H1 (cell line): ENCODE results near the gene ACAP2. TPM values are rescaled to one million over a fixed set of nuclear protein-coding genes. Genes with fewer than 3 reads are reported as not detected.

Source experiments
- CTCF ChIA-PET: fragments of 300-600 bp; sonication (Branson Sonifier 250); formaldehyde crosslinking; loops from one replicate; lab custom pipeline; 2021; ENCODE audit not compliant: partially characterized antibody; lab: Charles Lee
- POLR2A ChIA-PET: fragments of 300-600 bp; sonication (Branson Sonifier 250); formaldehyde crosslinking; loops from one replicate; lab custom pipeline; 2021; ENCODE audit warnings: inconsistent platforms; ENCODE audit not compliant: partially characterized antibody; lab: Charles Lee
- DNase-seq, 2 experiments: peaks; one replicate each; pipeline versions ENCODE4 v3.0.0 to v3.0.0-alpha.2; 2010 to 2022; ENCODE audit warnings: low spot score in 2 of 2, low read depth in 1 of 2, mixed read lengths in 1 of 2
- FAIRE-seq: peaks from 2 replicates; lab custom pipeline; 2011; peaks lifted over from hg19 to GRCh38; lab: Jason Lieb, UNC
- H2AFZ ChIP-seq: 2 replicates; pipeline ENCODE4 v1.8.1; 2012; ENCODE audit warnings: low read length, inconsistent platforms
- H2AK5ac ChIP-seq: 2 replicates; pipeline ENCODE4 v1.6.1; 2013; ENCODE audit warnings: low read depth, low read length
- H2BK120ac ChIP-seq: replicated peaks from 2 replicates; pipeline ENCODE3; 2013; ENCODE audit warnings: low read depth, low read length, inconsistent platforms
- H2BK12ac ChIP-seq: 2 replicates; pipeline ENCODE4 v1.6.1; 2013; ENCODE audit warnings: low read depth, low read length
- H2BK15ac ChIP-seq: 2 replicates; pipeline ENCODE4 v1.6.1; 2013; ENCODE audit warnings: low read length
- H2BK20ac ChIP-seq: 2 replicates; pipeline ENCODE4 v1.6.1; 2013; ENCODE audit warnings: low read length
- H2BK5ac ChIP-seq: 2 replicates; pipeline ENCODE4 v1.6.1; 2013; ENCODE audit warnings: low read depth, low read length
- H3K14ac ChIP-seq: 2 replicates; pipeline ENCODE4 v1.6.1; 2013; ENCODE audit warnings: inconsistent platforms; ENCODE audit not compliant: insufficient read length
- H3K18ac ChIP-seq: 2 replicates; pipeline ENCODE4 v1.6.1; 2013; ENCODE audit warnings: low read length; ENCODE audit errors: extremely low read depth
- H3K23ac ChIP-seq: 2 replicates; pipeline ENCODE4 v1.6.1; 2013; ENCODE audit warnings: inconsistent platforms; ENCODE audit not compliant: insufficient read length
- H3K23me2 ChIP-seq: 2 replicates; pipeline ENCODE4 v1.6.1; 2013; ENCODE audit warnings: low read depth, low read length
- H3K27ac ChIP-seq: 2 replicates; pipeline ENCODE4 v1.6.1; 2011; ENCODE audit warnings: low read depth, low read length, inconsistent platforms
- H3K27me3 ChIP-seq, 4 experiments: replicated peaks in 1 of 4; 1 replicate in 1 of 4; 2 replicates in 3 of 4; pipeline versions ENCODE4 v1.6.1 to v1.8.1; 2011 to 2013; ENCODE audit warnings: low read length in 3 of 4, mild to moderate bottlenecking in 3 of 4, inconsistent platforms in 2 of 4, mixed read lengths in 2 of 4, moderate library complexity in 1 of 4; ENCODE audit not compliant: control insufficient read depth in 3 of 4, insufficient read depth in 3 of 4; ENCODE audit errors: extremely low read depth in 1 of 4
- H3K36me3 ChIP-seq, 4 experiments: 2 replicates each; pipeline versions ENCODE4 v1.6.1 to v1.8.1; 2011 to 2013; ENCODE audit warnings: mild to moderate bottlenecking in 4 of 4, low read length in 3 of 4, moderate library complexity in 2 of 4, control low read depth in 1 of 4, inconsistent platforms in 1 of 4; ENCODE audit not compliant: insufficient read depth in 4 of 4, control insufficient read depth in 2 of 4
- H3K4ac ChIP-seq: replicated peaks from 2 replicates; pipeline ENCODE3; 2013; ENCODE audit warnings: low read length, low read depth, mixed read lengths, inconsistent platforms; ENCODE audit not compliant: insufficient read length
- H3K4me1 ChIP-seq, 4 experiments: replicated peaks in 1 of 4; 1 replicate in 1 of 4; 2 replicates in 3 of 4; pipeline versions ENCODE4 v1.6.1 to v1.8.1; 2011 to 2013; ENCODE audit warnings: low read length in 3 of 4, inconsistent platforms in 2 of 4, mixed read lengths in 1 of 4; ENCODE audit not compliant: insufficient read depth in 4 of 4, control insufficient read depth in 3 of 4
- H3K4me2 ChIP-seq, 2 experiments: 2 replicates each; pipeline versions ENCODE4 v1.6.1 to v1.8.1; 2011 to 2013; ENCODE audit warnings: low read depth in 2 of 2, low read length in 2 of 2, control low read depth in 1 of 2, inconsistent platforms in 1 of 2, mild to moderate bottlenecking in 1 of 2; ENCODE audit not compliant: insufficient read depth in 1 of 2
- H3K4me3 ChIP-seq, 4 experiments: fragments of 200-600, 300-600 bp in 1 of 4; sonication (generic), shearing (Covaris generic), sonication (Bioruptor Twin) in 1 of 4; 2 replicates each; pipeline versions ENCODE4 v1.5.1 to v1.8.1; 2011 to 2016; ENCODE audit warnings: low read length in 4 of 4, low read depth in 3 of 4, control low read depth in 2 of 4, inconsistent platforms in 2 of 4, mild to moderate bottlenecking in 2 of 4, mixed read lengths in 1 of 4, moderate library complexity in 1 of 4; ENCODE audit not compliant: insufficient read depth in 2 of 4; ENCODE audit errors: extremely low read depth in 1 of 4
- H3K56ac ChIP-seq: replicated peaks from 2 replicates; pipeline ENCODE3; 2013; ENCODE audit warnings: low read depth, mild to moderate bottlenecking, mixed read lengths, low read length, inconsistent platforms; ENCODE audit not compliant: insufficient read length
- H3K79me1 ChIP-seq: 2 replicates; pipeline ENCODE4 v1.6.1; 2013; ENCODE audit warnings: low read depth, low read length, control low read depth
- H3K79me2 ChIP-seq, 2 experiments: 2 replicates each; pipeline versions ENCODE4 v1.6.1 to v1.8.1; 2012 to 2013; ENCODE audit warnings: low read length in 2 of 2, mild to moderate bottlenecking in 2 of 2, inconsistent platforms in 1 of 2; ENCODE audit not compliant: insufficient read depth in 2 of 2, control insufficient read depth in 1 of 2
- H3K9ac ChIP-seq, 4 experiments: replicated peaks in 1 of 4; 1 replicate in 1 of 4; 2 replicates in 3 of 4; pipeline versions ENCODE4 v1.6.1 to v1.8.1; 2011 to 2013; ENCODE audit warnings: low read depth in 3 of 4, low read length in 3 of 4, control low read depth in 2 of 4, mild to moderate bottlenecking in 2 of 4, moderate library complexity in 2 of 4, inconsistent platforms in 1 of 4; ENCODE audit errors: extremely low read depth in 1 of 4
- H3K9me3 ChIP-seq, 2 experiments: 2 replicates each; pipeline versions ENCODE4 v1.6.1 to v1.8.1; 2012 to 2013; ENCODE audit warnings: mild to moderate bottlenecking in 2 of 2, moderate library complexity in 2 of 2, control low read depth in 1 of 2, inconsistent platforms in 1 of 2, low read depth in 1 of 2, low read length in 1 of 2, mixed read lengths in 1 of 2; ENCODE audit not compliant: insufficient read depth in 2 of 2
- H4K20me1 ChIP-seq, 2 experiments: replicated peaks in 1 of 2; 2 replicates each; pipeline versions ENCODE3 to v1.8.1; 2011 to 2013; ENCODE audit warnings: inconsistent platforms in 2 of 2, low read length in 2 of 2, mild to moderate bottlenecking in 1 of 2; ENCODE audit not compliant: insufficient read depth in 2 of 2, control insufficient read depth in 1 of 2
- H4K5ac ChIP-seq: 2 replicates; pipeline ENCODE4 v1.6.1; 2013; ENCODE audit warnings: low read length, low read depth, mixed read lengths, inconsistent platforms; ENCODE audit not compliant: insufficient read length
- H4K8ac ChIP-seq: 2 replicates; pipeline ENCODE4 v1.8.0; 2013; ENCODE audit warnings: mild to moderate bottlenecking, moderate library complexity, low read length, inconsistent platforms; ENCODE audit not compliant: insufficient read depth; ENCODE audit errors: extremely low read depth
- H4K91ac ChIP-seq: replicated peaks from 2 replicates; pipeline ENCODE3; 2013; ENCODE audit warnings: low read length, mixed read lengths, inconsistent platforms; ENCODE audit not compliant: insufficient read length
- HDAC2 ChIP-seq, 2 experiments: fragments of 300-600 bp in 1 of 2; sonication (generic) in 1 of 2; IDR thresholded peaks; 2 replicates each; pipeline ENCODE4 v1.6.1; 2011 to 2012; ENCODE audit warnings: low read depth in 2 of 2, low read length in 2 of 2, mild to moderate bottlenecking in 2 of 2, moderate library complexity in 2 of 2, borderline replicate concordance in 1 of 2, inconsistent platforms in 1 of 2
- TBP ChIP-seq: IDR thresholded peaks from 2 replicates; pipeline ENCODE4 v1.6.1; 2011; ENCODE audit warnings: low read depth, low read length, improper control_type of control experiment
- WGBS, 2 experiments: shearing (Covaris generic) in 1 of 2; methylation state at CpG; one replicate each; pipeline versions ENCODE4 v1.1.6 to v1.1.7; 2013 to 2015; ENCODE audit warnings: low lambda C conversion rate in 2 of 2, mixed read lengths in 2 of 2, inconsistent platforms in 1 of 2, low coverage in 1 of 2, missing lambda C conversion rate in 1 of 2; ENCODE audit not compliant: insufficient replicate concordance in 2 of 2, insufficient coverage in 1 of 2, insufficient read length in 1 of 2; ENCODE audit errors: extremely low coverage in 1 of 2, missing lambda C conversion rate in 1 of 2; 5-methylcytosine and 5-hydroxymethylcytosine counted together
- polyA plus RNA-seq, 7 experiments: library from polyadenylated mRNA; depleted of rRNA in 3 of 7; stranded (reverse) in 5 of 7; unstranded in 2 of 7; fragments of >200 nt in 5 of 7; fragments of 200-250 nt in 2 of 7; gene quantifications; 1 replicate in 5 of 7; 2 replicates in 1 of 7; 4 replicates in 1 of 7; pipeline versions ENCODE4 v1.2.1 to v1.2.3, GENCODE V29; 2011 to 2013; ENCODE audit warnings: missing spikeins in 2 of 7, mixed read lengths in 2 of 7
- total RNA-seq: library from RNA; stranded (reverse); fragmentation: NEBNext Ultra II Directional; extraction: Animal tissue kit (Norgen Biotek cat#: 25700); gene quantifications from 2 replicates; pipeline ENCODE4 v1.2.1, GENCODE V29; 2021

Gene ACAP2
- total and polyA plus RNA-seq, 2 of the 8 experiments (the other 6 are each of a cell fraction or from before 2014, with no cell fraction given), result 7.7 to 37.3 TPM

DNA sequence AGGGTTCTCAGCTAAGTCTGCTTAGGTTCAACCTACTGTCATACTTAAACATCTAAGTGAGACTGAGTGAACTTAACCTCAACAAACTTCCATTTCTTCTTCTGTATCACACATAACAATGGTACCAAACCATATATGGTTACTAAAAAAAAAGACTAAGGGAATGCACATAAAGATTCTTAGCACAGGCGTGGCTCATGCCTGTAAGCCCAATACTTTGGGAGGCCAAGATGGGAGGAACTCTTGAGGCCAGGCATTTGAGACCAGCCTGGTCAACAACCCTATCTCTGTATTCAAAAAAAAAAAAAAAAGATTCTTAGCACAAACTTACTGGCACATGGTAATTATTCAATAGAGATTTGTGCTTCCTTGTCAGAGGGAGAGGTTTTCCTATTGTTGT is 57.9 kb downstream of the ACAP2 start:
- H4K91ac ChIP-seq, result no peak overlapping the region
- DNase-seq (no peak), FAIRE-seq (no peak)
- no peak for TF ChIP-seq TBP
- no peak for TF ChIP-seq HDAC2 (IDR thresholded peaks at IDR 0.05; ENCODE audit: borderline replicate concordance in 1 of 2, low read depth in 2 of 2, low read length in 2 of 2)
- no peak overlapping the region for H2BK20ac ChIP-seq
- H2BK15ac ChIP-seq, result no peak overlapping the region
- H4K20me1 ChIP-seq, result peaks cover 0 to 2% of the 10 kb centered on the region in 2 experiments
- no peaks in the 10 kb centered on the region for H3K23me2 ChIP-seq
- H2AFZ ChIP-seq, result no peak overlapping the region
- CTCF ChIA-PET, result interaction anchor here (0.9 kb wide), 1 partner anchor 124 kb away, joined by 3 read pairs; no protein-coding TSS in a partner anchor
- peak overlapping the region in 1 of 2 experiments; percentile 18; a peak in 1 of 4 replicates for H3K4me2 ChIP-seq
- peaks cover 0 to 2% (median 0%) of the 10 kb centered on the region in 4 experiments; a peak in 1 of 8 replicates for H3K36me3 ChIP-seq
- no peak overlapping the region for H4K5ac ChIP-seq
- no peak overlapping the region for H4K8ac ChIP-seq
- no peak overlapping the region for H2AK5ac ChIP-seq
- H3K4me3 ChIP-seq, result no peak overlapping the region
- H3K23ac ChIP-seq, result no peak overlapping the region
- H3K9me3 ChIP-seq, result no peaks in the 10 kb centered on the region
- 63% methylated on average over 1 of the region's 1 CpG; no CpG with 5 or more reads in 1 of the 2 experiments for WGBS, 2 experiments
- no peak overlapping the region for H2BK5ac ChIP-seq
- no peaks in the 10 kb centered on the region; a peak in 1 of 4 replicates for H3K79me2 ChIP-seq
- H3K56ac ChIP-seq, result no peak overlapping the region
- no peaks in the 10 kb centered on the region for H3K79me1 ChIP-seq
- no peak overlapping the region for H3K14ac ChIP-seq
- peaks cover 0 to 22% (median 9%) of the 10 kb centered on the region in 4 experiments; a peak in 4 of 7 replicates for H3K4me1 ChIP-seq
- H2BK12ac ChIP-seq, result no peak overlapping the region; the same call in 1 of the 2 replicates
- H3K27ac ChIP-seq, result no peak overlapping the region
- no peak overlapping the region for H3K9ac ChIP-seq
- no peak overlapping the region for H2BK120ac ChIP-seq
- no peaks in the 10 kb centered on the region for H3K27me3 ChIP-seq
- POLR2A ChIA-PET, result no interaction called here
- H3K4ac ChIP-seq, result no peak overlapping the region
- H3K18ac ChIP-seq, result no peak overlapping the region
